HCT116 (cell line): ENCODE data around the gene RPL21. TPM values are rescaled to one million over a fixed set of nuclear protein-coding genes. Genes with fewer than 3 reads are reported as not detected.

Experiments
- ATAC-seq: fragments of 200-7000 bp; cut with Tn5 transposase; 2 replicates; pipeline ENCODE4 v1.9.1; 2020; ENCODE audit warnings: mild to moderate bottlenecking, moderate library complexity
- BruUV-seq: library from RNA; stranded (reverse); fragments of 400-500 nt; replicated peaks from 2 replicates; lab custom pipeline; 2021; lab: Mats Ljungman, UMichigan
- CTCF ChIA-PET: fragments of 300-600 bp; sonication (Branson Sonifier 250); formaldehyde crosslinking; loops from one replicate; lab custom pipeline; 2021; ENCODE audit warnings: antibody characterized with exemption; lab: Charles Lee
- POLR2A ChIA-PET: fragments of 300-600, 350-600 bp; sonication (Branson Sonifier 250); formaldehyde crosslinking; loops from one replicate; lab custom pipeline; 2021; ENCODE audit warnings: antibody characterized with exemption; lab: Charles Lee
- RAD21 ChIA-PET, 2 experiments: fragments of 300-600 bp; sonication (Branson Sonifier 250); formaldehyde crosslinking; loops; one replicate each; lab custom pipeline; 2023; ENCODE audit warnings: low total read pairs in 2 of 2; ENCODE audit not compliant: uncharacterized antibody in 2 of 2, unreplicated experiment in 2 of 2, low non-redundant PET in 1 of 2; lab: Charles Lee
- DNase-seq: peaks from one replicate; pipeline ENCODE4 v3.0.0-alpha.2; 2010; ENCODE audit warnings: low read depth, low spot score
- H2AFZ ChIP-seq: fragments of 200-600 bp; shearing (Covaris generic), sonication (generic); 2 replicates; pipeline ENCODE4 v1.6.1; 2017; ENCODE audit warnings: low read depth, mixed run types, mixed read lengths, antibody characterized with exemption, low read length; ENCODE audit not compliant: poor library complexity, severe bottlenecking
- H3K27ac ChIP-seq: 2 replicates; pipeline ENCODE4 v1.5.1; 2012; ENCODE audit warnings: low read depth, low read length
- H3K27me3 ChIP-seq: fragments of 200-600 bp; sonication (generic); 2 replicates; pipeline ENCODE4 v1.6.1; 2016; ENCODE audit warnings: mixed run types, low read length, mixed read lengths; ENCODE audit not compliant: insufficient read depth
- H3K36me3 ChIP-seq, 2 experiments: fragments of 200-500 bp in 1 of 2; fragments of 200-600 bp in 1 of 2; sonication (Bioruptor generic) in 1 of 2; sonication (generic) in 1 of 2; 2 replicates each; pipeline versions ENCODE4 v1.5.1 to v1.6.1; 2014 to 2016; ENCODE audit warnings: low read length in 2 of 2, inconsistent platforms in 1 of 2, mixed read lengths in 1 of 2, mixed run types in 1 of 2; ENCODE audit not compliant: insufficient read depth in 2 of 2, control insufficient read depth in 1 of 2
- H3K4me1 ChIP-seq, 2 experiments: fragments of 200-600 bp in 1 of 2; sonication (generic) in 1 of 2; 2 replicates each; pipeline versions ENCODE4 v1.5.1 to v1.6.1; 2012 to 2017; ENCODE audit warnings: low read length in 2 of 2, inconsistent platforms in 1 of 2, mild to moderate bottlenecking in 1 of 2, mixed read lengths in 1 of 2, mixed run types in 1 of 2, moderate library complexity in 1 of 2; ENCODE audit not compliant: insufficient read depth in 2 of 2, control insufficient read depth in 1 of 2
- H3K4me2 ChIP-seq: fragments of 200-600 bp; sonication (generic); 2 replicates; pipeline ENCODE4 v1.6.1; 2017; ENCODE audit warnings: mixed run types, low read length, mixed read lengths
- H3K4me3 ChIP-seq, 2 experiments: fragments of 200-600 bp in 1 of 2; sonication (generic) in 1 of 2; replicated peaks in 1 of 2; 2 replicates each; pipeline ENCODE4 v1.5.1; 2011 to 2016; ENCODE audit warnings: low read length in 2 of 2, control low read depth in 1 of 2, low read depth in 1 of 2, mild to moderate bottlenecking in 1 of 2, mixed read lengths in 1 of 2, mixed run types in 1 of 2
- H3K79me2 ChIP-seq: fragments of 200-600 bp; sonication (generic); 2 replicates; pipeline ENCODE4 v1.6.1; 2017; ENCODE audit warnings: mild to moderate bottlenecking, mixed run types, low read length, moderate library complexity, mixed read lengths; ENCODE audit not compliant: insufficient read depth
- H3K9ac ChIP-seq: fragments of 200-600 bp; sonication (generic); 2 replicates; pipeline ENCODE4 v1.6.1; 2016; ENCODE audit warnings: low read length, mixed read lengths
- H3K9me2 ChIP-seq: fragments of 200-600 bp; sonication (generic), shearing (Covaris generic); 2 replicates; pipeline ENCODE4 v1.6.1; 2017; ENCODE audit warnings: mixed run types, mild to moderate bottlenecking, moderate library complexity; ENCODE audit not compliant: insufficient read depth
- H3K9me3 ChIP-seq, 2 experiments: fragments of 200-500 bp in 1 of 2; fragments of 200-600 bp in 1 of 2; sonication (Bioruptor generic) in 1 of 2; sonication (generic) in 1 of 2; 2 replicates each; pipeline ENCODE4 v1.6.1; 2014 to 2017; ENCODE audit warnings: low read length in 2 of 2, mixed read lengths in 2 of 2, inconsistent platforms in 1 of 2, low read depth in 1 of 2, mild to moderate bottlenecking in 1 of 2, mixed run types in 1 of 2, moderate library complexity in 1 of 2; ENCODE audit not compliant: control insufficient read depth in 1 of 2, insufficient read depth in 1 of 2
- H4K20me1 ChIP-seq: fragments of 200-600 bp; sonication (generic), shearing (Covaris generic); 2 replicates; pipeline ENCODE4 v1.6.1; 2017; ENCODE audit warnings: mixed run types, mild to moderate bottlenecking, moderate library complexity; ENCODE audit not compliant: insufficient read depth
- CBX3 ChIP-seq: IDR thresholded peaks from 2 replicates; pipeline ENCODE4 v1.6.1; 2012; ENCODE audit warnings: low read depth
- CEBPB ChIP-seq: IDR thresholded peaks from 2 replicates; pipeline ENCODE4 v1.6.1; 2012; ENCODE audit warnings: low read depth
- CTCF ChIP-seq, 3 experiments: fragments of 200-600 bp in 1 of 3; sonication (generic) in 1 of 3; IDR thresholded peaks in 2 of 3; conservative IDR thresholded peaks in 1 of 3; 2 replicates each; pipeline ENCODE4 v1.5.1; 2012 to 2017; ENCODE audit warnings: low read depth in 2 of 3, low read length in 2 of 3, antibody characterized with exemption in 1 of 3, borderline replicate concordance in 1 of 3, control low read depth in 1 of 3, mild to moderate bottlenecking in 1 of 3, mixed read lengths in 1 of 3, mixed run types in 1 of 3, moderate library complexity in 1 of 3; ENCODE audit not compliant: insufficient read depth in 1 of 3
- EGR1 ChIP-seq: IDR thresholded peaks from 2 replicates; pipeline ENCODE4 v1.6.1; 2012; ENCODE audit warnings: low read depth
- ELF1 ChIP-seq: IDR thresholded peaks from 2 replicates; pipeline ENCODE4 v1.6.1; 2012; ENCODE audit warnings: low read depth, borderline replicate concordance
- EZH2 ChIP-seq: fragments of 200-600 bp; sonication (generic); IDR thresholded peaks from 2 replicates; pipeline ENCODE4 v1.6.1; 2017; ENCODE audit warnings: antibody characterized with exemption, mixed run types
- FOSL1 ChIP-seq: IDR thresholded peaks from 2 replicates; pipeline ENCODE4 v1.6.1; 2012; ENCODE audit warnings: low read depth
- JUND ChIP-seq: IDR thresholded peaks from 2 replicates; pipeline ENCODE4 v1.6.1; 2012
- POLR2A ChIP-seq: IDR thresholded peaks from 2 replicates; pipeline ENCODE4 v1.7.0; 2011; ENCODE audit warnings: borderline replicate concordance; ENCODE audit not compliant: insufficient read depth, insufficient read length; ENCODE audit errors: extremely low read depth
- POLR2AphosphoS5 ChIP-seq: IDR thresholded peaks from 2 replicates; pipeline ENCODE4 v1.6.1; 2011; ENCODE audit warnings: mild to moderate bottlenecking, low read depth, low read length, moderate library complexity
- RAD21 ChIP-seq: IDR thresholded peaks from 2 replicates; pipeline ENCODE4 v1.6.1; 2012; ENCODE audit warnings: low read depth, mild to moderate bottlenecking
- SIN3A ChIP-seq: IDR thresholded peaks from 2 replicates; pipeline ENCODE4 v1.6.1; 2012; ENCODE audit warnings: low read depth
- SP1 ChIP-seq: IDR thresholded peaks from 2 replicates; pipeline ENCODE4 v1.6.1; 2012; ENCODE audit warnings: low read depth
- SRF ChIP-seq: IDR thresholded peaks from 2 replicates; pipeline ENCODE4 v1.6.1; 2012; ENCODE audit warnings: low read depth
- TCF7L2 ChIP-seq: IDR thresholded peaks from 2 replicates; pipeline ENCODE4 v1.7.0; 2011; ENCODE audit warnings: borderline replicate concordance, inconsistent platforms; ENCODE audit not compliant: insufficient read depth, insufficient read length; ENCODE audit errors: extremely low read depth
- ZFX ChIP-seq: fragments of 450-650 bp; IDR thresholded peaks from 2 replicates; pipeline ENCODE4 v1.6.1; 2017
- intact Hi-C: fragments of 100-400 bp; cut with micrococcal nuclease; formaldehyde crosslinking; loops from 2 replicates; pipeline ENCODE4 v1.10.0; 2022
- total RNA-seq: library from RNA; stranded (reverse); gene quantifications from one replicate; pipeline ENCODE4 v1.2.1, GENCODE V29; 2021; ENCODE audit not compliant: unreplicated experiment
- TF ChIP-seq, protein P1 (sequence below): IDR thresholded peaks from 2 replicates; pipeline ENCODE4 v1.6.1; 2012; ENCODE audit warnings: low read depth
- TF ChIP-seq, protein P2 (sequence below): IDR thresholded peaks from 2 replicates; pipeline ENCODE4 v1.6.1; 2011; ENCODE audit warnings: mild to moderate bottlenecking, low read length, moderate library complexity; ENCODE audit not compliant: insufficient replicate concordance; ENCODE audit errors: extremely low read depth
- TF ChIP-seq, protein P3 (sequence below): IDR thresholded peaks from 2 replicates; pipeline ENCODE4 v1.6.1; 2012

RPL21 gene
- total RNA-seq, 1 experiment from 2014 or later: 915 TPM

DNA sequence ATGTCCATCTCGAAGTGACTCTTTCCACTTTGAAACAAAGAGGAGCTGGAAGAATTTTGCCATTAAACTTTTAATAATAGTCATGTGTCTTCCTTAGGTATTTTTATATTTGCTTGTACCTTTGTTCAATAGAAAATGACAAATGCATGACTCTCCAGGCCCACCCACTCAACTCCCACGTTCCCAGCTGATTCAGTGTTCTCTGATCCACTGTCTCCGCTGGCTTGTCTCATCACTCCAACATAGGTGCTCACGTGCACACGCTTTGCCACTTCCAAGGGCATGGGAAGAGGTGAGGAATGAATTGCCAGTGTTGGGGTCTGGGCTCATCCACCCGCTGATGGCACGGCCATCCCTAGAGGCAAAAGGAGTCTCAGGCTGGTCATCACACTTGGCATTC is 43.7 kb downstream of the RPL21 start (continued):
- TF ChIP-seq JUND (no peak), POLR2A (no peak), SRF (no peak), TCF7L2 (no peak)

DNA sequence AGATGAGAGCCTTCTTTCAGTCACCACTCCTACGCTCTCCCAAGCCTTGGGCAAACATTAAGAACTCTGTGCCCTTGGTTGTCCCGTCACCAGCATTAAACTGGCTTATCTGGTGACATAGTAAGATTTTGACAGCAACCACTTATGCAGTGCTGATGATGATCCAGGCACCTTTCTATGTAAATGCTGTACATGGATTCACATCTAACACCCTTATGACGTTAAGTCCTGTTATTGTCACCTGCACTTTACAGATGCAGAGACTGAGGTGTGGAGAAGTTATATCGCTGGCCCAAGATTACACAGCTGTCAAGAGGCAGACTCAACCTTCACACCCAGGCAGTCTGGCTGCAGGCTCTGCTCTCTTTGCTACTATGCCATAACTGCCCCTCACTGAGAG is 44.3 kb downstream of the RPL21 start:
- ATAC-seq (no peak), DNase-seq (no peak)
- no peak overlapping the region for H3K4me3 ChIP-seq
- H3K36me3 ChIP-seq: no peaks in the 10 kb centered on the region
- TF ChIP-seq, protein P1, sequence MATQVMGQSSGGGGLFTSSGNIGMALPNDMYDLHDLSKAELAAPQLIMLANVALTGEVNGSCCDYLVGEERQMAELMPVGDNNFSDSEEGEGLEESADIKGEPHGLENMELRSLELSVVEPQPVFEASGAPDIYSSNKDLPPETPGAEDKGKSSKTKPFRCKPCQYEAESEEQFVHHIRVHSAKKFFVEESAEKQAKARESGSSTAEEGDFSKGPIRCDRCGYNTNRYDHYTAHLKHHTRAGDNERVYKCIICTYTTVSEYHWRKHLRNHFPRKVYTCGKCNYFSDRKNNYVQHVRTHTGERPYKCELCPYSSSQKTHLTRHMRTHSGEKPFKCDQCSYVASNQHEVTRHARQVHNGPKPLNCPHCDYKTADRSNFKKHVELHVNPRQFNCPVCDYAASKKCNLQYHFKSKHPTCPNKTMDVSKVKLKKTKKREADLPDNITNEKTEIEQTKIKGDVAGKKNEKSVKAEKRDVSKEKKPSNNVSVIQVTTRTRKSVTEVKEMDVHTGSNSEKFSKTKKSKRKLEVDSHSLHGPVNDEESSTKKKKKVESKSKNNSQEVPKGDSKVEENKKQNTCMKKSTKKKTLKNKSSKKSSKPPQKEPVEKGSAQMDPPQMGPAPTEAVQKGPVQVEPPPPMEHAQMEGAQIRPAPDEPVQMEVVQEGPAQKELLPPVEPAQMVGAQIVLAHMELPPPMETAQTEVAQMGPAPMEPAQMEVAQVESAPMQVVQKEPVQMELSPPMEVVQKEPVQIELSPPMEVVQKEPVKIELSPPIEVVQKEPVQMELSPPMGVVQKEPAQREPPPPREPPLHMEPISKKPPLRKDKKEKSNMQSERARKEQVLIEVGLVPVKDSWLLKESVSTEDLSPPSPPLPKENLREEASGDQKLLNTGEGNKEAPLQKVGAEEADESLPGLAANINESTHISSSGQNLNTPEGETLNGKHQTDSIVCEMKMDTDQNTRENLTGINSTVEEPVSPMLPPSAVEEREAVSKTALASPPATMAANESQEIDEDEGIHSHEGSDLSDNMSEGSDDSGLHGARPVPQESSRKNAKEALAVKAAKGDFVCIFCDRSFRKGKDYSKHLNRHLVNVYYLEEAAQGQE: no peak
- TF ChIP-seq CBX3: no peak
- TF ChIP-seq ZFX: no peak
- no peak for TF ChIP-seq FOSL1
- TF ChIP-seq POLR2AphosphoS5: no peak
- TF ChIP-seq, protein P2, sequence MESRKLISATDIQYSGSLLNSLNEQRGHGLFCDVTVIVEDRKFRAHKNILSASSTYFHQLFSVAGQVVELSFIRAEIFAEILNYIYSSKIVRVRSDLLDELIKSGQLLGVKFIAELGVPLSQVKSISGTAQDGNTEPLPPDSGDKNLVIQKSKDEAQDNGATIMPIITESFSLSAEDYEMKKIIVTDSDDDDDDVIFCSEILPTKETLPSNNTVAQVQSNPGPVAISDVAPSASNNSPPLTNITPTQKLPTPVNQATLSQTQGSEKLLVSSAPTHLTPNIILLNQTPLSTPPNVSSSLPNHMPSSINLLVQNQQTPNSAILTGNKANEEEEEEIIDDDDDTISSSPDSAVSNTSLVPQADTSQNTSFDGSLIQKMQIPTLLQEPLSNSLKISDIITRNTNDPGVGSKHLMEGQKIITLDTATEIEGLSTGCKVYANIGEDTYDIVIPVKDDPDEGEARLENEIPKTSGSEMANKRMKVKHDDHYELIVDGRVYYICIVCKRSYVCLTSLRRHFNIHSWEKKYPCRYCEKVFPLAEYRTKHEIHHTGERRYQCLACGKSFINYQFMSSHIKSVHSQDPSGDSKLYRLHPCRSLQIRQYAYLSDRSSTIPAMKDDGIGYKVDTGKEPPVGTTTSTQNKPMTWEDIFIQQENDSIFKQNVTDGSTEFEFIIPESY: no peak
- no peak for TF ChIP-seq SP1
- TF ChIP-seq JUND: no peak
- no peak for TF ChIP-seq CTCF (IDR thresholded peaks at IDR 0.05 in 2 of 3, conservative IDR thresholded peaks at IDR 0.05 in 1 of 3; ENCODE audit: borderline replicate concordance in 1 of 3, insufficient read depth in 1 of 3, low read depth in 2 of 3, low read length in 2 of 3)
- no peak for TF ChIP-seq SIN3A
- TF ChIP-seq ELF1: no peak
- no peak for TF ChIP-seq CEBPB
- TF ChIP-seq POLR2A: no peak
- TF ChIP-seq, protein P3, sequence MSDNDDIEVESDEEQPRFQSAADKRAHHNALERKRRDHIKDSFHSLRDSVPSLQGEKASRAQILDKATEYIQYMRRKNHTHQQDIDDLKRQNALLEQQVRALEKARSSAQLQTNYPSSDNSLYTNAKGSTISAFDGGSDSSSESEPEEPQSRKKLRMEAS: no peak
- no peak for TF ChIP-seq RAD21
- no peak for TF ChIP-seq EZH2
- no peak for TF ChIP-seq EGR1
- TF ChIP-seq, all 23 proteins: peak for 0
- Histone ChIP-seq H3K4me2 (no peak overlapping the region), H3K9me2 (no peaks in the 10 kb centered on the region), H2AFZ (no peak overlapping the region), H3K9ac (no peak overlapping the region), H3K27ac (no peak overlapping the region), H3K9me3 (no peaks in the 10 kb centered on the region), H3K27me3 (no peaks in the 10 kb centered on the region), H3K4me1 (no peaks in the 10 kb centered on the region), H4K20me1 (no peaks in the 10 kb centered on the region), H3K79me2 (no peaks in the 10 kb centered on the region)
- BruUV-seq: no TSS peak
- ChIA-PET CTCF (no interaction called here), RAD21 (no interaction called here), POLR2A (no interaction called here)
- intact Hi-C loops: no loop called here
